ENCODE measurements around the gene CDK18. TPM values are rescaled to one million over a fixed set of nuclear protein-coding genes. Genes with fewer than 3 reads are reported as not detected.

CDK18 gene
- total RNA-seq, 6 experiments from 2014 or later, result 6.3 to 22.3 (median 9.7) TPM

GRCh38 chr1:205546541-205546940 lies 42.1 kb downstream of the CDK18 start:
- Histone ChIP-seq H3K27ac (no peak overlapping the region), H3K36me3 (no peaks in the 10 kb centered on the region), H3K27me3 (no peaks in the 10 kb centered on the region), H3K9me3 (no peaks in the 10 kb centered on the region), H3K4me3 (no peak overlapping the region), H3K4me1 (no peaks in the 10 kb centered on the region)
- intact Hi-C loops (cut with DNase I), result no loop called here
- DNase-seq (no peak), ATAC-seq (no peak)
- no peak for TF ChIP-seq POLR2A (IDR thresholded peaks at IDR 0.05)
- no peak for TF ChIP-seq CTCF (IDR thresholded peaks at IDR 0.05)
- 77% methylated on average over 1 of the region's 1 CpG for WGBS (ENCODE audit: insufficient coverage, low coverage, low lambda C conversion rate, missing lambda C conversion rate)

- H3K4me1 ChIP-seq, result no peaks in the 10 kb centered on the region
- H3K9me3 ChIP-seq, result no peaks in the 10 kb centered on the region
- TF ChIP-seq POLR2A (IDR thresholded peaks at IDR 0.05), result no peak
- TF ChIP-seq CTCF (IDR thresholded peaks at IDR 0.05), result no peak
- no peak for ATAC-seq
- intact Hi-C loops (cut with DNase I), result no loop called here
- H3K4me3 ChIP-seq, result no peak overlapping the region
- no peaks in the 10 kb centered on the region for H3K36me3 ChIP-seq
- no peaks in the 10 kb centered on the region for H3K27me3 ChIP-seq
- WGBS (ENCODE audit: insufficient coverage, low coverage, low lambda C conversion rate, missing lambda C conversion rate), result 61% methylated on average over 10 of the region's 15 CpGs
- DNase-seq, result no peak
- H3K27ac ChIP-seq, result no peak overlapping the region
Observed at GRCh38 chr1:205547936-205548827, 43.7 kb downstream of the CDK18 start.

- no peaks in the 10 kb centered on the region for H3K4me1 ChIP-seq
- no peaks in the 10 kb centered on the region for H3K36me3 ChIP-seq
- ATAC-seq (no peak), DNase-seq (no peak)
- intact Hi-C loops (cut with DNase I), result no loop called here
- no peak for TF ChIP-seq POLR2A (IDR thresholded peaks at IDR 0.05)
- TF ChIP-seq CTCF (IDR thresholded peaks at IDR 0.05), result no peak
- H3K27me3 ChIP-seq, result no peaks in the 10 kb centered on the region
- no peak overlapping the region for H3K27ac ChIP-seq
- H3K9me3 ChIP-seq, result no peaks in the 10 kb centered on the region
- H3K4me3 ChIP-seq, result no peak overlapping the region
- 67% methylated on average over 3 of the region's 3 CpGs for WGBS (ENCODE audit: insufficient coverage, low coverage, low lambda C conversion rate, missing lambda C conversion rate)
Observed at GRCh38 chr1:205554026-205554811, 49.8 kb downstream of the CDK18 start.

- no peaks in the 10 kb centered on the region for H3K27me3 ChIP-seq
- intact Hi-C loops (cut with DNase I), result no loop called here
- H3K36me3 ChIP-seq, result no peaks in the 10 kb centered on the region
- TF ChIP-seq POLR2A (IDR thresholded peaks at IDR 0.05) (no peak), CTCF (IDR thresholded peaks at IDR 0.05) (no peak)
- no peaks in the 10 kb centered on the region for H3K9me3 ChIP-seq
- ATAC-seq, result no peak
- 59% methylated on average over 1 of the region's 1 CpG for WGBS (ENCODE audit: insufficient coverage, low coverage, low lambda C conversion rate, missing lambda C conversion rate)
- no peak for DNase-seq
- no peaks in the 10 kb centered on the region for H3K4me1 ChIP-seq
- no peak overlapping the region for H3K27ac ChIP-seq
- H3K4me3 ChIP-seq, result no peak overlapping the region
Observed at GRCh38 chr1:205561501-205562203, 57.2 kb downstream of the CDK18 start.
